HTR-8/SVneo (cell line): ENCODE data around the gene DENR.
"Not testable (repeated sequence)": the region's sequence is repeated elsewhere in the genome, so short reads cannot be mapped to it uniquely, and the experiment has no call there.

Source experiments
- DNase-seq: peaks from one replicate; pipeline ENCODE4 v3.0.0; 2011; ENCODE audit warnings: low spot score, mixed read lengths; ENCODE audit not compliant: insufficient read length
- FAIRE-seq: peaks from 2 replicates; lab custom pipeline; 2011; peaks lifted over from hg19 to GRCh38; lab: Jason Lieb, UNC

The DENR gene

DNA sequence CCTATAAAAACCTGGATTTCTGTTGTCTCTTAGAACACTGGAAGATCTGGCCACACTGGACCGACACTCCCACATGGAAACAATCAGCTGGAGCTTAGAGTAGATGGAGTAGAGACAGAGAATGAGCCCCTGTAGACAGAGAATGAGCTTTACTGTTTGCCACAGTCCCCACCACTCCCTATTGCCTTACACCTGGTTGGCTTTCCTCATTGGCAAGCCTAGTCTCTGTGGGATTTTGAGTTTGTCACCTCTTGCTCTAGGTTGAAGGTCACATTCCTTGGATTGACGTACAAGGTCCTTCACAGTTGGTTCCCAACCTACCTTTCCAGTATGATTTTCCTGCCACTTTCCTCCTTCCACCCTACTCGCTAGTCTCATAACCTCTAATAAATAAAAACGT lies 20.0 kb upstream of the DENR start:
- FAIRE-seq, result no peak
- no peak for DNase-seq

DNA sequence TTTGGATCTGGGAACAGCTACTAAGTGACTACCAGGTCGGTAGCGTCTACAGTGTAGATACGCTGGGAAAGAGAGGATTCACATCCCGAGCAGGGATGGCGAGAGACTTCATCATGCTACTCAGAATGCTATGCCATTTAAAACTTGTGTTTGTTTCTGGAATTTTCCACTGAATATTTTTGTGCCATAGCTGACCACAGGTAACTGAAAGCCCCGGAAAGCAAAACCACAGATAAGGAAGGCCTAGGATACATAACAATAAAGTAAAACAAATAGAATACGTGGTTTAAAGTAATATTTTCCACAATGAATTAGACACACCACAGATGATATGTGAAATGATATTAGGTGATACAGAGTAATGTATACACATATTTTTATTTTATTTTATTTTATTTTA lies 14.1 kb upstream of the DENR start:
- no peak for FAIRE-seq

DNA sequence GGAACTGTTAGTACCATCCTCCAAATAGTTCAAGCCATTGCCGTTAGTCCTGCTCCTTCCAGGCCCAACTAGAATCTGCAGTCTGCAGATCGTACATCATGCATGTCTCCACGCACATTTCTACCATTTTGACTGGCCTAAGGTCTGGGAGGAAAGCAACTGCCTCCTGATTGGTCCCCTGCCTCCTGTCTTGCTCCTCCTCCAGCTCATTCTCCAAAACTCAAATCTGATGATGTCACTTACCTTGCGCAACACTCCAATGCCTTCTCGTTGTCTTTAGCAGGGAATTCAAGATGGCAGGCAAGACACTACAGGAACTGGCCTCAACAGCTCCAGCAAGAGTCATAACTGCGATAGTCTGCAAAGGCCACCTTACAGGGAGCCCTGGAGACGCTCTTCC lies 12.3 kb upstream of the DENR start:
- no peak for FAIRE-seq
- no peak for DNase-seq

More for the DNA sequence above, 14.1 kb upstream of the DENR start:
- DNase-seq, result no peak

DNA sequence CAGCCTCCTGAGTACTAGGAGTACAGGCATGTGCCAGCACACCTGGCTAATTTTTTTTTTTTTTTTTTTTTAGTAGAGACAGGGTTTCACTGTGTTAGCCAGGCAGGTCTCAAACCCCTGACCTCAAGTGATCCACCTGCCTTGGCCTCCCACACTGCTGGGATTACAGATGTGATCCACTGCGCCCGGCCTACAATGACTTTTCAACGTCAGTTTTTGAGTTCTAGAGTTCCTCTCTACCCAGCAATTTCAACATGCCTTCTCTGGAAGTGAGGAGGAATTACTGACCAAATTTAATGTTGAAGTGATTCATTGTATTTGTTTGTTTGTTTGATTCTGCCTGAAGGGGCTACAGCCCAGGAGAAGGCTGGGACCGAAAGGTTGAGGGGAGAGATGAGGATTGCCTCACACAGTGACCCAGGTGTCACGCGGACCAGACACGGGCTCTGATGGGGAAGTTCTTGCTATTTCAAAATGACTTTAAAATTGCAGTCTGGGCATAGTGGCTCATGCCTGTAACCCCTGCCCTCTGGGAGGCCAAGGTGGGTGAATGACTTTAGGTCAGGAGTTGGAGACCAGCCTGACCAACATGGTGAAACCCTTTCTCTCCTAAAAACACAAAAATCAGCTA lies 8.6 kb upstream of the DENR start:
- FAIRE-seq (no peak), DNase-seq (no peak)

DNA sequence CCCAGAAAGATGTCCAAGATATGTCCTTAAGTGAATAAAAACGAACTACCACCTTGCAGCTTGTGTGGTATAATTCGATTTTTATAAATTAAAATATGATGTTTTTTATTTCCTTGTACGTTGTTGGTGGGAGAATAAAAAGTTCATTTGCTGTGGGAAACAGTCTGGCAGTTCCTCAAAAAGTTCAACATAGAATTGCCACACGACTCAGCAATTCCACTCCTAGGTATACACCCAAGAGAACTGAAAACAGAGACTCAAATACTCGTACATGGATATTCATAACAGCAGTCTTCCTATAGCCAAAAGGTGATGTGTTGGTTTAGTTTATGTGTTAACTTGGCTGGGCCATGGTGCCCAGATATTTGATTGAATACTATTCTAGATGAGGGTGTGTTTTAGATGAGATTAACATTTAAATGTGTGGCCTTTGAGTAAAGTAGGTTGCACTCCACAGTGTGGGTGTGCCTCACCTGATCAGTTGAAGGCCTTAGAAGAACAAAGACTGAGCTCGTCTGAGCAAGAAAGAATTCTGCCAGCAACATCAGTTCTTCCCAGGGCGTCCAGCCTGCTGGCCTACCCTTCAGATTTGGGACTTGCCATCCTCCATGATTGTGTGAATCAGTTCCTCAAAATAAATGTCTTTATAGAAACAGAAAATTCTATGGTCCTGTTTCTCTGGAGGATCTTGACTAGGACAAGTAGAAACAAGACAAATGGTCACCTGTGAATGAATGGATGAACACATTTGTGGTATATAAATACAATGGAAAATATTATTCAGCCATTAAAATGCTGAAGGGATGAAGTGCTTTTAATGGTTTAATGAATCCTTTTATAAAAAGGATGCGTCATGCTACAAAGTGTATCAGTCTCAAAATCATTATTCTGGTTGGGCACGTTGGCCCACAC lies 5.1 kb upstream of the DENR start:
- FAIRE-seq, result no peak
- DNase-seq, result no peak

DNA sequence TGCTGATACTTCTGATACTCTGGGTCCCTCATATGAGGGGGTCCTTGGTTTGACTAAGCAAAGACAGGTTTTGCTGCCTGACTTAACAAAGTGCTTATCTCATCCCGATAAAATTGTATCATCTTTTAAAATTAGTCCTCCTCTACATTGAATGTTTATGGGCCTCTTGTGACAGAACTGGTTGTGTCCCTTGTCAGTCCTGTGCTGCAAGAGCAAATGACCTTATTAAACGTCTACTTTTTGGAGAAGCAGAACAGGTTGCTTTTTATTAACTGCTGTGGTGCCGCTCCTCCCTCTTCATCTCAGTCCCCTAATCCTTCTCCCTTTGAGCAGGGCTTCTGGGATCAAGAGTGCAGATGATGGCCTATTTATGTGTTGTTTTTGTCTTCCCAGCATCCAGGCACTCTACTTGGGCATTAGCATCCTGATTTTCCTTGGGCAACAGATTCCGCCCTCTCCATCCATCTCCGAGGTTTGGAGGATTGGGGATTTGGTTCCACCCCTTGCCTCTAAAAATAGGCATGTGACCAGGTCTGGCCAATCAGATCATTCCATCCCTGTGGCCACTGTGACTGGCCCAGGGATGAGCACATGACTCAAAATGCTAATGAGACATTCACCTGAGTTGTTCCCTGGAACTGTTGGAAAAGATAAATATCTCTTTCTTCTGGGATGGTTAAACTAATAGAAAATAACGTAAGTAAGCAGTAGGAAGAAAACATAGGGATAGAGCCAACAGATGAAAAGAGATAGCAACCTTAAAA lies 2.9 kb upstream of the DENR start:
- no peak for FAIRE-seq
- no peak for DNase-seq

DNA sequence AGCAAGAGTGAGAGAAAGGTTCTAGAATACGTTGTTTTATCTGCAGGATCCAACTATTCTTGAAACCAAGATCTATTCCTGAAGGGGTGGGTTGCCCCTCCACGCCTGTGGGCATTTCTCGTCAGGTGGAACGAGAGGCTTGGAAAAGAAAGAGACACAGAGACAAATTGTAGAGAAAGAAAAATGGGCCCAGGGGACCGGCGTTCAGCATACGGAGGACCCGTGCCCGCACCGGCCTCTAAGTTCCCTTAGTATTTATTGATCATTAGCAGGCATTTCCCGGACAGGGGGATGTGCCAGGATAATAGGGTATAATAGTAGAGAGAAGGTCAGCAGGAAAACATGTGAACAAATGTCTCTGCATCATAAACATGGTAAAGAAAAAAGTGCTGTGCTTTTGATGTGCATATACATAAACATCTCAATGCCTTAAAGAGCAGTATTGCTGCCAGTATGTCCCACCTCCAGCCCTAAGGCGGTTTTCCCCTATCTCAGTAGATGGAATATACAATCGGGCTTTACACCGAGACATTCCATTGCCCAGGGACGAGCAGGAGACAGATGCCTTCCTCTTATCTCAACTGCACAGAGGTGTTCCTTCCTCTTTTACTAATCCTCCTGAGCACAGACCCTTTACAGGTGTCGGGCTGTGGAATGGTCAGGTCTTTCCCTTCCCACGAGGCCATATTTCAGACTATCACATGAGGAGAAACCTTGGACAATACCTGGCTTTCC lies 1.7 kb upstream of the DENR start:
- not testable (repeated sequence) for DNase-seq, FAIRE-seq

DNA sequence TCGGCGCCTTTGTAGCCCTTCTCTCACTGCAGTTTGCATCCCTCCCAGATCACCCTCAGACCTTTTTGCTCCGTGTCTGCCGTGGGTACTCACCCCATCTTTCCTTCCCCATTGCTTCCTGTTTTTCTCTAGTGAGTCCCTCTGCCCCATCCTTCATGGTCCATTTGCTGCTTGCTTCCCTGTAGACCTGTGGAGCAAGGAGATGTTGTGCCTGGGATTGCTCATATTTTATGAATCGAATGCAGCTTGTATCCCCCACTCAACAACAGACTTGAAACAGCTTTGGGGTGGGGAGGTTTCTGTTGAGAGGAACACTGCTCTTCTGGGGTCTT lies 661 bp downstream of the DENR start:
- DNase-seq, result no peak

DNA sequence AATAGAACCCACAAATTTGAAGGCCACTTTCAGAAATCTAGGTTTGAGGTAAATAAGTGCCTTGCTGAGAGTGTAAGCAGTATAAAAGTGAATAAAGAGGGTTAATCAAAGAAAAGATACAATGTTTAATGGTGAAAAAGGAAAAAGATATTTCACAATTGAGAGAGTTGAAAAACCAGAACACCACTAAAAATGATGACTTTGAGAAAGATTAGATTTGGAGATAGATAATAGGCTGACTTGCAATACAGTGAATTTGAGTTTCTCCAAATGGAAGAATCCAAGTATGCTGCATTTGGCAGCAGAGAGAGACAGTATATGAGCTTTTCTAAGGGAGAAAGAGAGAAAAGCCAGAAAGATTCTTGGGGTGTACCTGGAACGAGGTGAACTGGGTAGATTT lies 2.2 kb downstream of the DENR start:
- DNase-seq, result no peak
- FAIRE-seq, result no peak

More for the DNA sequence above, 661 bp downstream of the DENR start:
- no peak for FAIRE-seq

DNA sequence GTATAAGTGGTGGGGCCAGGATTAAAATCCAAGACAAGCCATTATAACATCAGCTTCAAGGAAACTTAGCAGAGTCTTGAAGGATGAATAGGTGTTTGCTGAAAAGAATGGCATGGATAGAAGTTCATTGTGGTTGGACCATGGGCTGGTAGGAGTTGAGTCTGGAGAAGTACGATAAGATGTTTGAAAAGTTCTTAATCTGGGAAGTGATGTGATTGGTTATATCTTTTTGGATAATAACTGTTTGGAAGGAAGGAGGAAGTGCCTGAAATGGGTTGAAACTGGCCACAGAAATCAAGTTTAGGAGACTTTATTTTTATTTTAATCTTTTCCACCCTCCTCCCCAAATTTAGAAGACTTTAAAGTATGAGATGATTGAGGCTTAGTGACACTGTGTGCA lies 4.9 kb downstream of the DENR start:
- DNase-seq, result no peak
- no peak for FAIRE-seq

DNA sequence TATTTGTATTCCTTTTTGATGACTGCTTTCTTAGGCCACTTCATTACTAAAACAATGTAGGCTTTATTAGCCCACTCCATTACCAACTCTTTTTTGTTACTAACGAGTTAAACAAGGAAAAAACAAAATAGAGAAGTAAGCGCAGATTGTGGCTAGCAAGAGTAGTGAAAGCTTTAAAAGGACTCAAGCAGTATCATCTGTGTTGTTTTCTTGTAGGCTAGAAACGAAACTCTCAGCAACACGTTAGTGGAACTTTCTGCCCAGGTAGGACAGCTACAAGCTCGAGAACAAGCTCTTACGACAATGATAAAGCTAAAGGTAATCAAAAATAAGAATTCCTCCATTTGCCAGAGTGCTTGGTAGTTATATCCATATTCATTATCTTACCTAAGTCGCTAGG lies 32.9 kb downstream of the DENR start:
- DNase-seq (no peak), FAIRE-seq (no peak)

DNA sequence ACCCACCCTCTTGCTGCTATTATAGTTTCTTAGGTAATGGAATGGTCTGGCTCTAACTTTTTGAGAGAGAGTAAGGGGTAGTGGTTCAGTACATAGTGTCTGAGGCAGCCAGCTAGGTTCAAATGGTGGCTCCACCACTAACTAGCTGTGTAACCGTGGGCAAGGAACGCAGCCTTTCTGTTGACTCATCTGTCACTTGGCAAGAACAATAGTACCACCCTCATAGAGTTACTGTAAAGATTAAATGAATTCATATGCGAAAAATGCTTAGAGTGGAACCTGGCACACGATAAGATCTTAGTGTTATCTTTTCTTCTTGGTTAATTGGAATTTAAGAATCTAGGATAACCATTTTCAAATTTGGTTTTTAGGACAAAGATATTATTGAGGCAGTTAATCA lies 35.8 kb downstream of the DENR start:
- DNase-seq, result no peak

DNA sequence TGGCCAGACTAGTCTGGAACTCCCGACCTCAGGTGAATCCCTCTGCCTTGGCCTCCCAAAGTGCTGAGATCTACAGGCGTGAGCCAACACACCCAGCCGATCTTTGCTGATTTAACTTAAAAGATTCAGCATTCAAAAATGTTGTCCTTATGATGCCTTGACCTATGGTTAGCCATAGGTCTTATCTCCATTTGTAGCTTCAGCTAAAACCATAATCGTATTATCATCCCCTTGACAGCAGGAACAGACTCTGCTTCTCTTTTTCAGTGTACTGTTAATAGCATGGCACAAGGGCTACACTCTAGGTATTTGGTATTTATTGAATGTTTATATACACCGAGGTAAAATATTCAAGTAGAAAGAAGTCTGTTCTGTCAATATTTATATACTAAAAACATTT lies 37.0 kb downstream of the DENR start:
- FAIRE-seq (no peak), DNase-seq (no peak)

More for the DNA sequence above, 35.8 kb downstream of the DENR start:
- FAIRE-seq, result no peak

DNA sequence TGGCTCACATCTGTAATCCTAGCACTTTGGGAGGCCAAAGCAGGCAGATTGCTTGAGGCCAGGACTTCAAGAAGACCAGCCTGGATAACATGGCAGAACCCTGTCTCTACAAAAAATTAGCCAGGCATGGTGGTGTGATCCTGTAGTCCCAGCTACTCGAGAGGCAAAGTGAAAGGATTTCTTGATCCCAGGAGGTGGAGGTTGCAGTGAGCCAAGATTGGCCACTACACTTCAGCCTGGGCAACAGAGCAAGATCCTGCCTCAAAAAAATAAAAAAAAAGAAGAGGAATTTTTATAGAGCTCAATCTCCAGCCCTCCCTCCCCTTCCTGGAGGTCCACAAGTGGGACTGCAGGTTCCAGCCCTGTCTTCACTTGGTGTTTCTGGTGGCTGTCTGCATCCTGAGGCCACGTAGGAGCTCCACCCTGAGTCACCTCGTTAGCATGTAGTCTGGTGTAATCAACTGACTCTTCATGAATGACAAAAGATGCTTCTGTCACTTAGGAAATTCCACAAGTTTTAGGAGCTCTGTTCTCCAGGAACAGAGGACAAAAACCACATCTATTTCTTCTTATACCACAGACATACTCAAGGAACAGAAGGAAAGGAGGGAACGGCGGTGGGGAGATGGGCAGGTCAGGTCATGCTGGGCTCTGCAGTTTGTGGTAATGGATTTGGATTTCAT lies 37.9 kb downstream of the DENR start:
- no peak for DNase-seq
- no peak for FAIRE-seq

DNA sequence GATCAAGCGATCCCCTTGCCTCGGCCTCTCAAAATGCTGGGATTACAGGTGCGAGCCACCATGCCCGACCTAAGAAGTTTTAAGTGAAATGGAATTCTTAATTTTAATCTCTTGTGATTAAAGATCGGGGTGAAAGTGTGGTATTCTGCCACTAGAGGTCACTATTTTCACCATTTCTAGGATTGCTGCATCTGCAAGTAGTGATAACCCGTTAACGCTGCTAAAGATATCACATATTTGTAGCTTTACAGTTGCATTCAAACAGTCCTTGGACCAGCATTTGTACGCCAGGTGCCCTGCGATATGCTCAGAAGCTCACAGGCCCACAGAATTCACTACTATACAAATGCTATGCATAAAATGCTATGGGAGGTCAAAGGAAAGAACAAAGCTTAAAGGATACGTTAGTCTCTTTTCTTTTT lies 41.1 kb downstream of the DENR start:
- peak; percentile 62 for DNase-seq
- FAIRE-seq, result no peak

DNA sequence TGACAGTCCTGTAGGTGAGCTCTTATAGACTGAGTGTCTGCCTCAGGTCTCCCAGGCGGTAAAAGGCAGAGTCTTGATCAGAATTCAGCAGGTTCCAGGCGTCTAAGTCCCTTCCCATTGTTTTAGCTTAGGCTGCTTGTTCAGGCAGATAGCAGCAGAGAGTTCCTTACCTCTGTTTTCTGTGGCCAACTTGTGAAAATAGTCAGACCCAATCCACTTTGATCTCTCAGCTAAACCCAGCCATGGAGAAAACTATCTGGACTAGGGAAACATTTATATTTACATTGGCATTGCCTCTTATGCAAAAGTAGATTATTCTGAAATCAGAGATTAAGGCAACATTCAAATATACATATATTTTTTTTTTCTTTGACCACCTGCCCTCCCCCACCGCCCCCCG lies 43.2 kb downstream of the DENR start:
- DNase-seq, result no peak
- no peak for FAIRE-seq

DNA sequence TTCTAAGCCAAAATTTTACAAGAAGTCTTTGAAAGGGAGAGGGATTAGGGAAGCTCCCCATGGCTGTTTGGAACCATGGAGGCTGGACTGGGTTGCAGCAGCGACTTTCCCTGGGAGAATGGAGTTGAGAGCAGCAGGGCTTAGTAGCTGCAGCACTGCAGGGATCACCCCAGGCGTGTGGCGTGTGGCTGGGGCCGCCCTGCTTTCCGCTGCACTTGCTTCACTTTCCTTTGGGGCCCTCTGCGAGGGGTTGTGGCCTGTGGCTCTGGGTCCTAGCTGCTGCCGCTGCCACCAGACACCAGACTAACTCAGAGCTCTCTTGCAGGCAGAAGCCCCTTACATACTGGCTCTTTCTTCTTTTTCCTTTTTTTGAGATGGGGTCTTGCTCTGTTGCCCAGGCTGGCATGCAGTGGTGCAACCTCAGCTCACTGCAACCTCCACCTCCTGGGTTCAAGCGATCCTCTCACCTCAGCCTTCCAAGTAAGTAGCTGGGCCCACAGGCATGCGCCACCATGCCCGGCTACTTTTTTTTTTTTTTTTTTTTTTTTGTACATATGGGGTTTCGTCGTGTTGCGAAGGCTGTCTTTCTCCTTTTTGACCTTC lies 47.1 kb downstream of the DENR start:
- DNase-seq (no peak), FAIRE-seq (no peak)

DNA sequence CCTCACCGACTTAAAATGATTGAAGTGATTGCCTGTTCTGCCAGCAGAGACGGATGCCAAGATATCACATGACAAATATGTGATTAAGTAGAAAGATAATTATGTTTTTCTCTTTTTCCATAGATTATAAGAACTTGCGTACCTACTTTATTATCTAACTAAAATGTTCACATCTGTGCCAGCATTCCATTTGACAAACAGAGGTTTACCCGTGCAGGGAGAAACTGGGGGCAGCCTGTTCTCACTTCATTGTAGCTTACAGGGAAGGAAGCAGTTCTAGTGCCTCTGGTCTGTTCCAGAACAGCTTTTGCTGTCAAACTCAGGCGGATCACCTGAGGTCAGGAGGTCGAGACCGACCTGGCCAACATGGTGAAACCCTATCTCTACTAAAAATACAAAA lies 51.3 kb downstream of the DENR start:
- no peak for DNase-seq
- FAIRE-seq, result no peak

DNA sequence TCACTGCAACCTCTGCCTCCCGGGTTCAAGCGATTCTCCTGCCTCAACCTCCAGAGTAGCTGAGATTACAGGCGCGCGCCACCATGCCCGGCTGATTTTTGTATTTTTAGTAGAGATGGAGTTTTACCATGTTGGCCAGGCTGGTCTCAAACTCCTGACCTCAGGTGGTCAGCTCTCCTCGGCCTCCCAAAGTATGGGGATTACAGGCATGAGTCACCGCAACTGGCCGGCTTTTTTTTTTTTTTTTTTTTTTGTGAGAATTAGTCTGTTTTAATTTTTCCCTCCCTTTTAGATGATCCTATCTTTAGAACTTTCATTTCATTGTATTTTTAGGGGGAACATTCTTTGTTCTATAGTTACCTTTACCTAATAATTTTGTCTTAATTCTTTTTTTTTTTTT lies 52.3 kb downstream of the DENR start:
- not testable (repeated sequence) for DNase-seq, FAIRE-seq
